CD4-positive, alpha-beta T cell treated with Interleukin-4 for 4 hours (primary cell): ENCODE measurements around the gene MRPS18A.

ENCODE experiments used
- DNase-seq: peaks from one replicate; pipeline ENCODE4 v3.0.0-alpha.2; 2020

Gene MRPS18A

DNA sequence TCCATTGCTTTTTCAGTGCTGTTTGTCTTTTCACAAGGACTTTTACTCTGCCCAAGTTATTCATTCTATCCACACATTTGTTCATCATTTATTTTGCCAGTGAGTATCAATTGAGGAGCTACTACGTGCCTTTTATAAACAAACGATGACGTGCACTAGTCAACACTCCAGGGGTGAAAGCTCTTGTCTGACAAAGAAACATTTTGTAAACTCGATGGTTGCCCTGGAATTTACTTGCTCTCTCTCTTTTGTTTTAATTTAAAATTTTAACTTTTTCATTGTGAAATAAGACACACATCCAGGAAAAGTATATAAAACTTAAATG lies 8.3 kb upstream of the MRPS18A start:
- no peak for DNase-seq

DNA sequence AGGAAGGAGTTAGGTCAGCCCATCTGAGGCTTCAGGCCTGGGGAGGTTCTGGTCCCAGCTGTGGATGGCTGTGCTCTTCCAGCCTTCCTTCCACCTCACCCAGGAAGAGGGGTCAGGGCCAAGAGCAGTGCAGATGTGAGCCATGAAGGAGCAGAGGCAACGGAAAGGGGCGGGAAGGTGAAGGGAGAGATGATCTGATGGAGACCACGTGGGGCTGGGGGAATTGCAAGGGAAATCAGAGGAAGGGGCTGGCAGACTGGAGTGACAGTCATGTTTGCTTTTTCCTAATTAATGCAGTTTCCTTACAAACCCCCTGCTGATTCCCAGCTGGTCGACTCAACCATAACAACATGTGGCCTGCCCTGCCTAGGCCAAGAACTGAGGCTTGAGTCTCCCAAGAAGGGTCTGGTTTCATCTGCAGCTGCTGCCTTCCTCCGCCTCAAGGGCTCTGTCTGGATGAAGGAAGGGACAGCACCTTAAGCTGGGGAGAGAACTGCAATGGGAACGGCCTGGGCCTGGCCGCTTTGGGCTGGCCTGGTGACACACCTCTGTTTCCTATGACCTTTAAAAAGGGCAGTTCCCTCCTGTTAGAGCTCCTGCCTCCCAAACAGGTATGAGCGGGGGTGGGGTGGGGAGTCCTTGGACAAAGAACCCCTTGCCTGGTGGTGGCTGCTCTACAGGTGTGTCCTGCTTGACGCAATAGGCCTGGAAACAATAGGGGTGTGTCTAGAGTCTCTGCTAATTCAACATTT lies 7.8 kb upstream of the MRPS18A start:
- no peak for DNase-seq

DNA sequence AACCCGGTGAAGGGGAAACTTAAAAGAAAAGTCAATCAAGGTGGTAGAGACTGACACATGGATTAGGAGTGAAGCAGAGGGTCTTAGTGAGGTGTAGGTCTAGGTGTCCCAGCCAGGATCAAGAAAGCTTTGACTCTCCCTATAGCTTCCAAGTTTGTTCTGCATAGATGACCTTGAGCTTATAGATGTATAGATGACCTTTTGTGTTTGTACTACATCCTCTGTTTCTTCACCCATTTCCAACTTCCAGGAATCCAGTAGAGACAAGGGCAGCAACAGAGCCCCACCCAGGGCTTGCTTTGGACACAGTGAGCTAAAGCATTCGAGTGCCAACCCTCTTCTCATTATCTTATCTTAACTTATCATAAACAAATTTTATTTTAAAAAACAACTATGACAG lies 1.8 kb upstream of the MRPS18A start:
- DNase-seq, result no peak

DNA sequence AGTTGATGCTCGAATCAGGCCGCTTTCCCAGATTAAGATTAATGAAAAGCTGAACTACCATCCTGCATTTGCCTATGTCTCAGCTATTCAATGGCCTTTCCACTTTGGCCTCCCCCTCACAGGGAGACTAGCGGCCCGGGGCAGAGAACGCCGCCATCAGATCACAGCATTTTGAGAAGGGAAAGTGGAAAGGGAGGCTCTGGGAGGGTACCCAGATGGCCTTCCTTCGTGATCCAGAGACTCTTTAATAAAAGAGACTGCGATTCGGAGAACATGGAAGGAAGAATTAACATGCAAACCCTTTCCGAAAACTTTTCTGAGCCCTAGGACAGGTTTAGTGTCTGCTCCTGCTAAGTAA lies 533 bp downstream of the MRPS18A start:
- DNase-seq, result no peak

DNA sequence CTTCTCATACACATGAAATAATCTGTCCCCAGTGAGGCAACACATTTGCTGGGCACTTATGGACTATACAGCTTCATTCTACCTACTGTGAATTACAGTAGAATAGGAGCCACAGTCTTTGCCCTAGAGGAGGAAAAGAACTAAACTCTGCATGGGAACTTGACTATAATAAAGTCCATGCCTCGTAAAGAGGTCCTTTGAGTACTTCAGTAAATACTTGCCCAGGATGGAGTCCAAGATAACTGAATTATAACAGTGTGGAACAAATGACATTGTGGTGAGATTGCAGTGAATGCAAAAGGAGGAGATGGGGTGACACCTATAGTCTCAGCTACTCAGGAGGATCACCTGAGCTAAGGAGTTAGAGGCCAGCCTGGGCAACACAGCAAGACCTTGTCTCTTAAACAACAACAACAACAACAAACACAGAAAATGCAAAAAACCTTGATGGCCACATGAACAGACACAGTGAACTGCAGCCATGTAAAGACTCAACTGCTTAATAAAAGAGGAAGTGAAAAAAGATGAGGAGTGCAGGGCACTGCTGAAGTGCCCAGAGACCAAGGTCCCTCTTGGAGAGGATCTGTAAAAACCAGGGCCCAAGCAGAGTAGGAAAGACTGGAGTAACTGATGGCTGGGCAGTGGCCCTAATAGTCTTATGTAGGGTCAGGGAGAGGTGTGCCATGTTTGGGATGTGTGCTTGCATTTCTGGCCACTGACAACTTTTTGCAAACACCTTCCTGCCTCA lies 3.7 kb downstream of the MRPS18A start:
- no peak for DNase-seq

DNA sequence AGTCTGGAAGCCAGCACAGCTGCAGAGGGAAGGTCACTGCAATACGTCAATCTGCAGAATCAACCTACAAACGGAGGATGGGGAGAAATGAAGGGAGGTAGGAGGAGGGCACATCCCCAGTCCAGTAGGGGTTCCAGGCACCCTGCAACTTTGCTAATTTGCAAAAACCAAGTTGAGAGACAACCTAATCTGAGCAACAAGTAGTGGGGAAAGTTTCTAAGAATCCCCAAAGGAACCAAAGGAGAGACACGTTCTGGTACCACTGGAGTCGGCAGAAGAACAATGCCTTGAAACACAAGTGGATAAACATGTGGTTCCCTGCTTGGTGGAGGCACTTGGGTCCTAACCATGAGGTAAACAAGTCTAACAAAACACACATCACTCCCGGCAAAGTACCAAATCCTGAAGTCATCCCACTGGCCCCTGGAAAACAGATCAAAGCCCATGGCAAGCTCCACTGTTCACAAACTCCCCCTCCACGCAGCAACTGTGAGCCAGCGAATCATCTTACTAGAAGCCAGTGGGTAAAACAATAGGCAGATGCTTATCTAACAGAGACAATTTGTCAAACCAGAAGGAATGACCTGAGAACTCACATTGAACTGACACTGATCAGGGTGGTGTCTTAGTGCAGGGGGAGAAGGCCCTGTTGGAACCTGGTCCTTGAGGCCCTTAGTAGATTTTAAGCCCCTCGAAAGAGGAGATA lies 4.7 kb downstream of the MRPS18A start:
- no peak for DNase-seq

DNA sequence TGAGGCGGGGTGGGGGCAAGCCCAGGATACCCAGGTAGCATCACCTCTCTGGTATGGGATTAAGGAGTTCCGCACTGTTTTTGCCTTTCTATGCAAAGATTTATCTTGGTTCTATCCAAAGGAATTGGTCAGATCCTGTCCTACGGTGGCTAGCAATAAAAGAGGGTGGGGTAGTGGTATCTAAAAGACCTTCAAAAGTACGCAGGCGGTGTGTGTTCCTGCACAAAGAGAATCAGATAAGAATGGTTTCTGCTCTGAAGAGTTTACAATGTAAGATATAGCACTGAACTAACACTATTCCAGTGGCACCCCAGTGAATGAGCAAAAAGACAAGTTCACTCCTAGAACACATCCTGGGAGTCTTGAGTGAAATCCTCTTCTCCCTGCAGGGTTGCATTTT lies 6.3 kb downstream of the MRPS18A start:
- DNase-seq, result no peak

DNA sequence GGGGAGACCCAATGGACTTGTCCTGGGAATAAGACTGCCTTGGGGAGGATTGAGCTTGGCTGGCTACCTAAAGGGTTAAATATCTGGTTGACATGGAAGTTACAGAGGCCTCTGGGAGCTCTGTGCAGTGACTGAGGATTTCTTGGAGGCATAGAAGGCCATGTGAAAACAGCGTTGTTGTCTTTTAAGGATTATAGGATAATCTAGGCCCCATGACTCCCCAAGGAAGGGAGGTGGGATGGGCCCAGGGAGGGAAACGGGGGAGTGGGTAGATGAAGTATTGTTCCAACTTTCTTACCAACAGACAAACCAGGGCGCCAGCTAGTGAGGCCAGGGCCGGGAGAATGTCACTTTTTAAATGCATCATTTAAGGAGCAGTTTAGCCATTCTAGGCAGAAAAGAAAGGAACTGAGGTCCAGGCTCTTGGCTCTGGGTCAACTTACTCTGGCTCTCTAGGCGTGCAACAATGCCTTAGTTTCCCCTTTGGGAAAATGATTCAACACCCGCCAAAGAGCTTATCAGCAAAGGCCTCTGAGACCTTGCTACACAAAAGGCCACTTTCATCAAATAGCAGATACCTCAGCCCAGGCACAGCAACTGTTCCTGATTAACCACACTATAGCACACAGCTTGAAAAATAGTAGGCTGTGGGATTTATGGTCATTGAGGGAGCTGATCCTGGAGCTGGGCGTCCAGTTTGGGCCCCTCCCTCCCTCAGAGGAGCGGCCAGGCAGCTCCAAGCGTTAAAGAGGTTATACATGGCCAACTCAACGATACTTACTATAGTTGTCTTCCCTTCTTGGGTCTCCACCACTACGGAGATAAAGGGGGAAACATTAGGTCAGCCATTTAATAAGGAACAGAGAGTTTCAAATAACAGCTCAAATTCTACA lies 7.0 kb downstream of the MRPS18A start:
- DNase-seq, result no peak

DNA sequence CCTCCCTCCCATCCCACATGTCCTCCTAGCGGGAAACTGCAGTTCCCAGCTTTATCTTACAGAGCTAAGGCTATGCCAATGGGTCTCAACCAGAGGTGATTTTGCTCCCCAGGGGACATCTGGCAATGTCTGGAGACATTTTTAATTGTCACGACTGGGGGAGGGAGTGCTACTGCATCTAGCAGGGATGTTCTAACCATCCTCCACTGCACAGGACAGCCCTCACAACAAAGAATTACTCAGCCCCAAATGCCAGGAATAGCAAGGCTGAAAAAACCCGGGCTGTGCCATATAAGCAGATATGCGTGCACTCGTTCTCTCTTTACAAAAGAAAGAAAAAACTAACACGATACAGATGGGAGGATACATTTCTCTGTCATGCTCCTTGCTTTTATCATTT lies 8.5 kb downstream of the MRPS18A start:
- no peak for DNase-seq

DNA sequence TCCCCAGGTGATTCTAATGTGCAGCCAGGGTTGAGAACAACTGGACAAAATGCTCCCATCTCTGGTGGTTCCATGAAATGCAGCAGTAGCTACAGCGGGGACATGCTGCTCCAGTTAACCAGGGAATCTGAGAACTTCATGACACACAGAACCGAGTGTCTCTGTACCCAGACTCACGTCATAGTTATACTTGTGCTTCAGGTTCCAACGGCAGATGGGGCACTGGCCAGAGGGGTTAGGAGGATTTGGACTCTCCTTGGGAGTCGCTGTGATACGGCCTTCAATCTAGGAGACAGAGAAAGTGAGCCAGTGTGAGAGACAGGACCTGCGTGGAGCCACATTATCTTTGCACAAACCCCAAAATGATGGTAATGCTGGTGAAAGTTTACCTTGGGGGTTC lies 9.2 kb downstream of the MRPS18A start:
- DNase-seq, result no peak

DNA sequence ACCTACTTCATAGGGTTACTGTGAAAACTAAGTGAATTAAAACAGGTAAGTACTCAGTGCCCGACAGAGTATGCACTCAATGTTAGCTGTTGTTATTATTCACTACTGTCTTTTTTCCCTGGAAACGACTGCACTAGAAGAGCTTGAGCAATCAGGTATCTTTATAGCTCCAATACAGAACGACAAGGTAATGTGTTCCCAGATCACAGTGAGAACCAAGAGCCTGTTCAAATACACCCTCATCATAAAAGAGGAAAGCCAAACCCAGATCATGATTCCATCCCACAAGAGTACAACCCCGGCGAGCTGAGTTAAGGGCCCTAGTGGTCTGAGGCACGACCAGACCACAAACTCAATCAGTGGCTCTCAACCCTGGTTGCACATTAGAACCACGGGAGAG lies 9.8 kb downstream of the MRPS18A start:
- DNase-seq, result no peak

DNA sequence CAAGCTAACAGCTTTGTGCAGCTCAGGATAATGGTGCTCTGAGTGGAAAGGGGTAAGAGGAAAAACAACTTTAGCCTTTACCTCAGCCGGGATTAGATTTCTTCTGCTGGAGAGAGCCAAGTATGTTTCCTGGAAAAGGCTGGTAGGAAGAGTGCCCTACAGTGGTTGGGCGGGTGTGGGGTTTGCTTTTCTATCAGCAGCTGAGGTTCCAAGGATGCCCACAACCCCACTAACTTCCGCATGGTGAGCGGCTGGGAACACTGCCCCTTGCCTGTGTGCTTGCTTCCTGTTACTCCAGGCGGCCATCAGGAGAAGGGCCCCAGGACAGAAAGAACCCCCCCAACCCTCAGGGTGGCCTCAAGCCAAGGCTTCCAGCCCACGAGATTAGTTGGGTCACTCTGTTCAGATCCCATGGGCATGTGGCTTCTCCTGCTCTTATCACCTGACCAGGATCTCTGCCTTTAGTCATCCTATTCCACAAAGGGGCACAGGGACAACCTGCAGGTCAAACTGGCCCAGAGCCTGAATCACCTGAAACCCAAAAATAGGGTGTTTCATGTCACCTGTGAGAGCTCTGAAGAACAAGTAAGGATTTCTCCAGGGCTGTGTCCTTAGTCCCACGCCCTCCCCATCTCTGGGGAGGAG lies 10.5 kb downstream of the MRPS18A start:
- DNase-seq, result no peak

DNA sequence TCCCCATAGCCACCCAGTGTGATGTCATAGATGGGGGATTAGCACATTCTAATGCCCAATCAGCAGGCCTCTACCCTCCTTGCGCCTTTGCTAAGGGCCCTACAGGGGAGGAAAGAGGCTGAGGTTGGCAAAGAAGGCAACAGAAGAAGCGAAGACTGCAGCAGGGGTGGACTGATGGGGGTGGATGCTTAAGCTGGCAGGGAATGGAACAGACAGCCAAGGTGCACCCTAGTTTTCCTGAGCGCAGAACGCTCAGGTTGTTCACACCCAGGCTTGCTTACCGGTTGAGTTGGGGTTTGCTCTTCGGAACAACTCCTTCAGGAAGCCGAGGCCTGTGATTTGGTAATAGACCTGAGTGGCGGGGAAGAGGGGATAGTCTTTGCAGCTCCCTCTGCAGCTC lies 12.7 kb downstream of the MRPS18A start:
- no peak for DNase-seq

DNA sequence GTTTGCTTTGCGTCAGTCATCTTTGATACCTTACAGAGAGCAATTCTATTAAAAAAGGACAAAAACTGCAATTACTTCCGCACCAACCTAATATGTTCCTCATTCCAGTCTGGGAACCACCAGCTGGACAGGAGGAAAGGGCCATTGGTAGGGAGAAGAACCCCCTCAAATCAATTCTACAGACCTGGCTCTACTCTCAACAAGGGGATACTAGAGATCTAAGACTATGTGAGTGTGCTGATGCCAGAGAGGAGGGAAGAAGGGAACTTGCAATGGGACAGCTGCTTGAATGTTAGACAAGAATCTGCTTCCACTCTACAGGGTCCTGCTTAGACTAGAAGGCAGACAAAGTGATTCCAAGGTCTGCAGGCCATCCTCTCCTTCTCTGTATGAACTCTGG lies 13.3 kb downstream of the MRPS18A start:
- no peak for DNase-seq

DNA sequence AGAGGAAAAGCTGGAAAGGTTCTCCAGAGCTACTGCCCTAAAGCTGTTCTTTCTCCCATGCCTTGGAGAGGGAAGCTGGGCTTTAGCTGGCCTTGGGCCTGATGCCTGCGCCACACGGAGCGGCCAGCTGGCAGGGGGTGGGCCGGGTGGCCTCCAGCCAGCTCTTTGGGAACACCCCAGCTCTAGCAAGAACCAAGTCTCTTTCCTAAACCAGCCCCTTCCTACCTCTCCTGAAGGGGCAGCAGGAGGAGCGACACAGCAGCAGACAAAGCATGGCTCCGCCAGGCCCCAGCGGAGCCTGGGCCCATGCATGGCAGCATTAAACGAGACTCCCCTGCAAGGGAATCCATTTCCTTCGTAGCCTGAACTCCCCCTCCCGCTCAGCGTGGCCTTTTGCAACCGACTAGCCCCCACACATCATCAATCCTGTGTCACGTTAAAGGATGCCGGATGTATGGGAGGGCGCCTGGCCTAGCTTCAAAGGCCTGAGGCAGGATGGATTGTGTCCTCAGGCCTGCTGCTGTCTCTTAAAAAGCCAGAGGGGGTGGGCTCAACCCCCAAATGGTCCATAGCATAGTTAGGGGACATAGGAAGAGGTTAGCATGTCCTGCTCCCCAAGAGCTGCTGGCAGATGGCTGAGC lies 14.0 kb downstream of the MRPS18A start:
- DNase-seq, result no peak

DNA sequence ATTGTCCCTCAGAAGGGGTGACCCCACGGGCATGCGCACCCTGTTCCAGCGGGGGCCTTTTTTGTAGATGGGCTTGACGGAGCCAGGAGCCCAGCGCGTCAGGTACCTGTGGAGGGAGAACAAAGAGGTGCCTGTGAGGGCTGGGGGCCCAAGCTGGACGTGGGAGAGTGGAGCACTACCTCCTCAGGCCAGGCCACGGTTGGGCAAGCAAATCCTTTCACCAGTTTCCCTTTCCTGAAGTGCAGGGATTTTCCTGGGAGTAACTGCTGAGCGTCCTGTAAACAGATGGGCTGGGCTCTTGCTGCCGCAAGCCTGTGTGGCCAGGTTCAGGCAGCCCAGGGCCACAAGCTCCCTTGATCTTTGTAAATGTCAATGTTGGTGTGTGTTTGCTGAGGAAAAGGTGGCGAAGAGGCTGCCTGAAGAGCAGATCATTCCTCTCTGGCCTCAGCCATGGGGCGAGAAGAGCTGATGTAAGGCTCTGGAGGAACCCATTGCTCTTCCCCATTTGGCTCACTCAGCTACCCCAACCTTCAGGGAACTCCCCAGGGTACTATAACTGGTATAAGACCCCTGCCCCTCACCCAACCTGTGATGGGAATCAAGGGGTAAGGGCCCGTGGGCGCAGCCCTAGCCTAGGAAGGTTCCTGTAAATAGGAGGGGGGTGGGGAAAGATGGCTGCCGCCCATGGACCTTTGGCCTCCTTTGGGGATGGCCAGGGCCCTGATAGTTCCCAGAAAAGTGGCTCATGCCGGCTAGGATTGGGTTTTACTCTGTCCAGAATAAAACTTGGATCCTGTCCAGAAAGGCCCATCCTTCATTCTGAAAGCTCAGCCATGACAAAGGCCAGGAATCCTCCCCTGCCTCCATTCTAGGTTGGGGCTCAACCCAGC lies 15.5 kb downstream of the MRPS18A start:
- no peak for DNase-seq

DNA sequence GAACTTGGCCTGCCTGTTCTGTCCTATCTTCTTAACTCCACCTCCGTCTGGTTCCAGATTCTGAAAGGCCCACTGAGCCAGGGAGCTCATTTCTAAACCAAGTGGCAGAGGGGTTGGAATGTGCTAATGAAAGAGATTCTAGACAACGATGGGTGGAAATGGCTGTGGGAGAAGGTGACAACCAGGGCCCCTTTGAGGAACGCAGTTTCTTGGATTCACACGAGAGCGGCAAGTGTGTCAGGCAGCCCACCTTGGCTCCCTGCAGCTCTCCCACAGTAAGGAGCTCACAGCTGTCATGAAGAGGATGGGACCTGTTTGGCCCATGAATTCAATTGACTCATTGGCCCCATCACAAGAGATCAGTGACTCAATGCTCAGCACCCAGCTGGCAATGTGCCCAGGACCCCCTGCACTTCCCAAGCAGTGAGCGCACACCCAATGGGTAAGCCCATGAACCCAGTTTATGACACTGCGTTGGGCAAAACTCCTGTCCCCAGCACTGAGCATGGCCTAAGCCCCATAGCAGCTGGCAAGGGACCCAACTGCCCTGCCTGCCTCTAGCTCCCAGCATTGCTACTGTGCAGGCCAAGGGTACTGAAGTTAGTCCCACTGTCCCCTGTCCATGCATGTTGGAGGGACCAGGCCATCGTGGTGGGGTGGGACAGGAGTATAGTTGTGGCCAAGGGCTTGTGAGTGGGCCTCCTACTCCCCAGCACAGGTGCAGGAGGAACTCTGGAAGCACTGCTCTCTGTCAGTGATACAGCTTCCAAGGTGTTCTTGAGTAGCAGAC lies 16.4 kb downstream of the MRPS18A start:
- no peak for DNase-seq

DNA sequence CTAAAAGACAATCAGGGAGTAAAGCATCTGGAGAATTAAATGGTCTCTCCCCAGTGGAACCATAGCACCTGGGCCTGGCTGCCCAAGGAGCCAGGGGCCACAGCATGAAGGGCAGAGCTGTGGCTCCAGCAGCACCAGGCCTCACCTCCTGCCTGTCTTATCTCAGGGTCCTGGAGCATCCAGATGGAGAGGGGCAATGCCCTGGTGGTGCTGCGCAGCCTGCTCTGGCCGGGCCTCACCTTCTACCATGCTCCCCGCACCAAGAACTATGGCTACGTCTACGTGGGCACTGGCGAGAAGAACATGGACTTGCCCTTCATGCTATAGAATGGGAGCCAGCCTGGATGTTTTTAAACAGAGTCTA lies 17.0 kb downstream of the MRPS18A start:
- no peak for DNase-seq

DNA sequence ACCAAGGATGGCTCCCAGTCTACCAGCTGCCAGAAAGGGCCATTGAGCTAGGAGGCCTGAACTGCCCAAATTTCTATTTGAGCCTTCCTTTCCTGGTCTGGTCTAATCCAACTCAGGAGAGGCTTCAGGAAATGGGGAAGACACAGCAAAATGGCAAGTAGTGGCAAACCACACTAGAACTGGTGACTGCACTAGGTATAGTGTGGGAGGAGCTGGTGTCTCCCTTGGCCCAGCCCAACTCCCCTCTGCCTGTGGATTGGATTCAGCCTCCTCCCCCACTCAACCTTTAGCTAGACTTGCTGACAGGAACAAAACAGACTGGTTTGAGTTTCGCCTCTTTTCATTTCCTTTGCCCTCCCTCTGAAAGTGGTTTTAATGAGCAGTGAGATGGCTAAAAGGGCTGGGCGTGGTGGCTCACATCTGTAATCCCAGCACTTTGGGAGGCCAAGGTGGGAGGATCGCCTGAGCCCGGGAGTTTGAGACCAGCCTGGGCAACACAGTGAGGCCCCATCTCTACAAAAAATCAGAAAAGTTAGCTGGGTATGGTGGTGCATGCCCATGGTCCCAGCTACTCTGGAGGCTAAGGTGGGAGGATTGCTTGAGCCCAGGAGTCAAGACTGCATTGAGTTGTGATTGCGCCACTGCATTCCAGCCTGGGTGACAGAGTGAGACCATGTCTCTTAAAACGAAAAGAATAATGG lies 17.5 kb downstream of the MRPS18A start:
- no peak for DNase-seq
